ENCODE results near the gene ADAD1.

DNA sequence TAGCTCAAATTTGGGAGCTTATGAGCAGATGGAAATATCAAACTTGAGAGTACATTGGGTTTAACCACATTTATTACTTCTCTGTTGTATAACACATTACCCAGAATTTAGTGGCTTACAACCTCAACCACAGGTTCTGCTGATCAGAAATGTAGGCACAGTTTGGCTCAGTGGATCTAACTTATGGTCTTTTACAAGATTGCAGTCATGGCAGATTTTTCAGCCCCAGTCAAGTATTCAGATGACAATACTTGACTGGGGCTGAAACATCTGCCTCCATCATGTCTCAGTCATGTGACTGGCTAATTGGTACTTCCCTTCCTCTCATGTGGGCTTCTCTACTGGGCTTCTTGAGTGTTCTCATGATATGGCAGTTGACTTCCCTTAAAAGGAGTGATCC, 44.0 kb upstream of the ADAD1 start:
- TF ChIP-seq POLR2A (IDR thresholded peaks at IDR 0.05) = no peak
- TF ChIP-seq, protein P1, sequence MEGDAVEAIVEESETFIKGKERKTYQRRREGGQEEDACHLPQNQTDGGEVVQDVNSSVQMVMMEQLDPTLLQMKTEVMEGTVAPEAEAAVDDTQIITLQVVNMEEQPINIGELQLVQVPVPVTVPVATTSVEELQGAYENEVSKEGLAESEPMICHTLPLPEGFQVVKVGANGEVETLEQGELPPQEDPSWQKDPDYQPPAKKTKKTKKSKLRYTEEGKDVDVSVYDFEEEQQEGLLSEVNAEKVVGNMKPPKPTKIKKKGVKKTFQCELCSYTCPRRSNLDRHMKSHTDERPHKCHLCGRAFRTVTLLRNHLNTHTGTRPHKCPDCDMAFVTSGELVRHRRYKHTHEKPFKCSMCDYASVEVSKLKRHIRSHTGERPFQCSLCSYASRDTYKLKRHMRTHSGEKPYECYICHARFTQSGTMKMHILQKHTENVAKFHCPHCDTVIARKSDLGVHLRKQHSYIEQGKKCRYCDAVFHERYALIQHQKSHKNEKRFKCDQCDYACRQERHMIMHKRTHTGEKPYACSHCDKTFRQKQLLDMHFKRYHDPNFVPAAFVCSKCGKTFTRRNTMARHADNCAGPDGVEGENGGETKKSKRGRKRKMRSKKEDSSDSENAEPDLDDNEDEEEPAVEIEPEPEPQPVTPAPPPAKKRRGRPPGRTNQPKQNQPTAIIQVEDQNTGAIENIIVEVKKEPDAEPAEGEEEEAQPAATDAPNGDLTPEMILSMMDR (IDR thresholded peaks at IDR 0.05) = no peak
